Adrenal gland (tissue), 12 donors: Measurements from ENCODE around the gene COL4A1. TPM values are rescaled to one million over a fixed set of nuclear protein-coding genes. Genes with fewer than 3 reads are reported as not detected.

ENCODE experiments used
- DNase-seq, 7 donors: peaks; one replicate each; pipeline ENCODE4 v3.0.0-alpha.2; 2019 to 2020
- H3K27ac ChIP-seq, 5 donors: fragments of 200-600 bp; sonication (generic) in 4 of 5; 1 replicate in 3 of 5; 2 replicates in 2 of 5; pipeline versions ENCODE4 v1.5.1 to v1.8.0; 2016 to 2020; ENCODE audit warnings: mild to moderate bottlenecking in 1 of 5
- H3K27me3 ChIP-seq: fragments of 200-600 bp; 2 replicates; pipeline ENCODE4 v1.8.0; 2021
- H3K36me3 ChIP-seq, 2 donors: fragments of 200-600 bp; replicated peaks in 1 of 2; 1 replicate in 1 of 2; 2 replicates in 1 of 2; pipeline versions ENCODE4 v1.5.1 to v1.8.0; 2018 to 2022
- H3K4me1 ChIP-seq, 2 donors: fragments of 200-600 bp; replicated peaks in 1 of 2; 1 replicate in 1 of 2; 2 replicates in 1 of 2; pipeline versions ENCODE4 v1.5.1 to v1.8.0; 2018 to 2021
- H3K4me3 ChIP-seq, 4 donors: fragments of 200-600 bp; sonication (generic) in 3 of 4; one replicate each; pipeline ENCODE4 v1.5.1; 2016 to 2018
- H3K9me3 ChIP-seq, 3 donors: fragments of 200-600 bp; sonication (generic) in 1 of 3; replicated peaks in 1 of 3; 1 replicate in 2 of 3; 2 replicates in 1 of 3; pipeline versions ENCODE4 v1.5.1 to v1.8.0; 2016 to 2021
- CTCF ChIP-seq, 6 experiments: fragments of 450-650 bp in 4 of 6; fragments of 200-600 bp in 2 of 6; sonication (generic) in 1 of 6; IDR thresholded peaks; 1 replicate in 5 of 6; 2 replicates in 1 of 6; pipeline versions ENCODE4 v1.5.1 to v1.8.0; 2016 to 2021; ENCODE audit warnings: antibody characterized with exemption in 6 of 6, mild to moderate bottlenecking in 2 of 6, moderate library complexity in 1 of 6
- POLR2A ChIP-seq, 2 donors: fragments of 450-650 bp; IDR thresholded peaks; one replicate each; pipeline ENCODE4 v1.6.1; 2017; ENCODE audit warnings: antibody characterized with exemption in 2 of 2, mild to moderate bottlenecking in 2 of 2, moderate library complexity in 1 of 2
- WGBS, 4 donors: extraction: QIAGEN DNeasy Blood & Tissue Kit in 2 of 4; methylation state at CpG; one replicate each; pipeline versions ENCODE4 v1.1.5 to v1.1.7; 2013 to 2017; 5-methylcytosine and 5-hydroxymethylcytosine counted together
- intact Hi-C, 2 donors: fragments of 100-400 bp; cut with DNase I; formaldehyde crosslinking; loops; one replicate each; pipeline versions ENCODE4 v1.14.1 to v1.15.0; 2022 to 2023
- polyA plus RNA-seq, 3 donors: library from polyadenylated mRNA; stranded (reverse); fragments of 200-250 nt in 2 of 3; fragments of 350-450 nt in 1 of 3; fragmentation: Illumina TruSeq in 1 of 3; extraction: RNeasy Lipid Tissue Mini Kit (QIAGEN cat#74804) in 1 of 3; gene quantifications; one replicate each; pipeline ENCODE4 v1.2.3, GENCODE V29; 2013 to 2014
- total RNA-seq, 9 donors: library from RNA; depleted of rRNA in 4 of 9; stranded (reverse); fragments of >200 nt in 4 of 9; fragments of 120-200 nt in 1 of 9; fragmentation: NEBNext Ultra II Directional in 1 of 9; extraction: Animal tissue kit (Norgen Biotek cat#: 25700) in 1 of 9; gene quantifications; one replicate each; pipeline versions ENCODE4 v1.1.0 to v1.2.4, GENCODE V29; 2013 to 2023
- donor health status: healthy with polysubstance abuse.
- donor health status: Bipolar disorder and iron deficiency.
- donor health status: DM: yes; HTN: yes; CAD: no.
- donor health status: DM: no; HTN: no; CAD: no.
- donor health status: DM: no; HTN: no; CAD: no.
- donor health status: DM: yes; HTN: yes; CAD: no.

The COL4A1 gene
- total and polyA plus RNA-seq, 12 donors, result 62.4 to 364 (median 183) TPM

GRCh38 chr13:110155072-110155471 lies 151.9 kb downstream of the COL4A1 start:
- Histone ChIP-seq H3K4me3 (no peak overlapping the region), H3K27ac (no peak overlapping the region), H3K9me3 (no peaks in the 10 kb centered on the region), H3K36me3 (peaks cover 0 to 25% of the 10 kb centered on the region in 2 donors), H3K27me3 (no peaks in the 10 kb centered on the region), H3K4me1 (peaks cover 0 to 5% of the 10 kb centered on the region in 2 donors)
- intact Hi-C loops, result no loop called here
- WGBS, 4 donors, result 91 to 96% (median 94%) methylated on average over 9 to 14 of the region's 14 CpGs
- DNase-seq, result no peak
- TF ChIP-seq CTCF (IDR thresholded peaks at IDR 0.05), result no peak
- no peak for TF ChIP-seq POLR2A (IDR thresholded peaks at IDR 0.05)

GRCh38 chr13:110154410-110154933 lies 152.5 kb downstream of the COL4A1 start:
- no peak overlapping the region for H3K27ac ChIP-seq
- WGBS, 4 donors, result 77 to 93% (median 82%) methylated on average over 7 of the region's 7 CpGs
- no peak for TF ChIP-seq CTCF (IDR thresholded peaks at IDR 0.05)
- no peak for TF ChIP-seq POLR2A (IDR thresholded peaks at IDR 0.05)

GRCh38 chr13:110152351-110152750 lies 154.6 kb downstream of the COL4A1 start:
- Histone ChIP-seq H3K27me3 (no peaks in the 10 kb centered on the region), H3K4me1 (peaks cover 0 to 5% of the 10 kb centered on the region in 2 donors), H3K27ac (no peak overlapping the region), H3K36me3 (peaks cover 0 to 19% of the 10 kb centered on the region in 2 donors), H3K4me3 (no peak overlapping the region), H3K9me3 (no peaks in the 10 kb centered on the region)
- DNase-seq, result no peak
- 92 to 96% (median 94%) methylated on average over 11 to 17 of the region's 17 CpGs for WGBS, 4 donors
- TF ChIP-seq POLR2A (IDR thresholded peaks at IDR 0.05), result no peak
- TF ChIP-seq CTCF (IDR thresholded peaks at IDR 0.05), result no peak
- intact Hi-C loops, result no loop called here

More at GRCh38 chr13:110154410-110154933, 152.5 kb downstream of the COL4A1 start:
- H3K4me1 ChIP-seq, result peaks cover 0 to 5% of the 10 kb centered on the region in 2 donors
- H3K4me3 ChIP-seq, result no peak overlapping the region
- H3K9me3 ChIP-seq, result no peaks in the 10 kb centered on the region
- H3K36me3 ChIP-seq, result peaks cover 0 to 22% of the 10 kb centered on the region in 2 donors
- intact Hi-C loops, result no loop called here
- no peaks in the 10 kb centered on the region for H3K27me3 ChIP-seq
- no peak for DNase-seq

GRCh38 chr13:110151462-110151861 lies 155.5 kb downstream of the COL4A1 start:
- WGBS, 4 donors, result 90 to 92% (median 92%) methylated on average over 12 of the region's 12 CpGs
- Histone ChIP-seq H3K4me3 (no peak overlapping the region), H3K4me1 (peaks cover 0 to 5% of the 10 kb centered on the region in 2 donors), H3K9me3 (no peaks in the 10 kb centered on the region), H3K27me3 (no peaks in the 10 kb centered on the region), H3K36me3 (peaks cover 0 to 19% of the 10 kb centered on the region in 2 donors), H3K27ac (no peak overlapping the region)
- DNase-seq, result no peak
- intact Hi-C loops, result no loop called here
- no peak for TF ChIP-seq CTCF (IDR thresholded peaks at IDR 0.05)
